OCI-LY1 (cell line): ENCODE measurements around the gene ZBTB17.

Source experiments
- H2AFZ ChIP-seq: fragments of 200-600 bp; sonication (generic), shearing (Covaris generic); 2 replicates; pipeline ENCODE4 v1.6.0; 2014; ENCODE audit warnings: antibody characterized with exemption, mild to moderate bottlenecking, low read length
- H3F3A ChIP-seq: fragments of 200-600 bp; sonication (generic), shearing (Covaris generic); 2 replicates; pipeline ENCODE4 v1.6.0; 2014; ENCODE audit warnings: mild to moderate bottlenecking, antibody characterized with exemption, low read length, moderate library complexity; ENCODE audit not compliant: insufficient read depth
- H3K27ac ChIP-seq: fragments of 200-600 bp; sonication (generic); 2 replicates; pipeline ENCODE4 v1.5.1; 2014; ENCODE audit warnings: low read length, mixed run types, mild to moderate bottlenecking, low read depth; ENCODE audit not compliant: poor library complexity, severe bottlenecking
- H3K27me3 ChIP-seq: fragments of 200-600 bp; sonication (generic); 2 replicates; pipeline ENCODE4 v1.6.0; 2014; ENCODE audit warnings: antibody characterized with exemption, mild to moderate bottlenecking, low read length, moderate library complexity; ENCODE audit not compliant: insufficient read depth
- H3K36me3 ChIP-seq: fragments of 200-600 bp; sonication (generic); 2 replicates; pipeline ENCODE4 v1.6.1; 2014; ENCODE audit warnings: mild to moderate bottlenecking, antibody characterized with exemption, low read length, moderate library complexity, mixed read lengths; ENCODE audit not compliant: insufficient read depth
- H3K4me1 ChIP-seq: fragments of 200-600 bp; sonication (generic); 2 replicates; pipeline ENCODE4 v1.5.1; 2014; ENCODE audit warnings: mild to moderate bottlenecking, low read length, moderate library complexity; ENCODE audit not compliant: insufficient read depth, severe bottlenecking
- H3K4me2 ChIP-seq: fragments of 200-600 bp; sonication (generic), shearing (Covaris generic); 2 replicates; pipeline ENCODE4 v1.6.1; 2014; ENCODE audit warnings: low read length
- H3K4me3 ChIP-seq: fragments of 200-600 bp; sonication (generic); 2 replicates; pipeline ENCODE4 v1.5.1; 2014; ENCODE audit warnings: low read length, low read depth, mild to moderate bottlenecking, mixed read lengths; ENCODE audit not compliant: poor library complexity, severe bottlenecking
- H3K79me2 ChIP-seq: fragments of 200-600 bp; shearing (Covaris generic); 2 replicates; pipeline ENCODE4 v1.6.1; 2016; ENCODE audit warnings: mixed run types, low read length, mixed read lengths; ENCODE audit not compliant: insufficient read depth
- H3K9ac ChIP-seq: fragments of 200-600 bp; sonication (generic), shearing (Covaris generic); 2 replicates; pipeline ENCODE4 v1.6.1; 2014; ENCODE audit warnings: mild to moderate bottlenecking, low read length, mixed read lengths
- H3K9me2 ChIP-seq: fragments of 200-600 bp; sonication (generic), shearing (Covaris generic); 2 replicates; pipeline ENCODE4 v1.6.1; 2014; ENCODE audit warnings: low read depth, mild to moderate bottlenecking, low read length, mixed read lengths
- H3K9me3 ChIP-seq: fragments of 200-600 bp; shearing (Covaris generic); 2 replicates; pipeline ENCODE4 v1.6.1; 2014; ENCODE audit warnings: low read length, mixed read lengths
- H4K20me1 ChIP-seq: fragments of 200-600 bp; sonication (generic), shearing (Covaris generic); 2 replicates; pipeline ENCODE4 v1.6.0; 2016; ENCODE audit warnings: mild to moderate bottlenecking, low read length; ENCODE audit not compliant: insufficient read depth
- EZH2 ChIP-seq: fragments of 200-600 bp; sonication (generic), shearing (Covaris generic); IDR thresholded peaks from 2 replicates; pipeline ENCODE4 v1.8.0; 2017; ENCODE audit warnings: borderline replicate concordance, mixed run types, mild to moderate bottlenecking, antibody characterized with exemption, low read length, moderate library complexity, mixed read lengths
- TF ChIP-seq, protein P1 (sequence below): fragments of 200-600 bp; sonication (generic), shearing (Covaris generic); IDR thresholded peaks from 2 replicates; pipeline ENCODE4 v1.5.1; 2017; ENCODE audit warnings: mild to moderate bottlenecking, antibody characterized with exemption, low read length, moderate library complexity, mixed read lengths

Gene ZBTB17

DNA sequence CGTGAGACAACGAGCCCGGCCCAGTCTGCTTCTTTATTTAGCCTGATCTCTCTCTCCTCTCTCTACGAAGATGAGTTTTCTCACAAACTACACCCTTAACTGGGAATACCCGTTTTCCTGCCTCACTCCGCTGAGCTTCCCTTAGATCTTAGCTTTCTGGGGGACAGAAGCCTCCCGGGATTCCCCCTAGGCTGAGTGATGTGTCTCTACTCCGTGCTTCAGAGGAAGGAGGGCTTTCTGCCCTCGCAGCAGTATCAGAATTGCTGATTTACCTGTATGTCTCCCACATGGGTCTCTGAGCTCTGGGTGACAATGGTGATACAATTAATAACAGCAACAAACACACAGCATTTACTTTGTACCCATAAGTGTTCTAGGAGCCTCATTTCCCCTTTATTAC lies 1.0 kb downstream of the ZBTB17 start:
- Histone ChIP-seq H3K79me2 (no peaks in the 10 kb centered on the region), H3K27me3 (no peaks in the 10 kb centered on the region), H3K9me2 (no peaks in the 10 kb centered on the region), H3K27ac (peak overlapping the region; percentile 61), H3K36me3 (peaks cover 23% of the 10 kb centered on the region), H2AFZ (no peak overlapping the region), H3K9me3 (no peaks in the 10 kb centered on the region; the same call in 1 of the 2 replicates), H3K4me2 (peak overlapping the region; percentile 73), H3K4me1 (peaks cover 23% of the 10 kb centered on the region), H3K9ac (peak overlapping the region; percentile 57), H3K4me3 (peak overlapping the region; percentile 76), H4K20me1 (no peaks in the 10 kb centered on the region), H3F3A (no peaks in the 10 kb centered on the region)
- TF ChIP-seq EZH2 = no peak
- TF ChIP-seq, protein P1, sequence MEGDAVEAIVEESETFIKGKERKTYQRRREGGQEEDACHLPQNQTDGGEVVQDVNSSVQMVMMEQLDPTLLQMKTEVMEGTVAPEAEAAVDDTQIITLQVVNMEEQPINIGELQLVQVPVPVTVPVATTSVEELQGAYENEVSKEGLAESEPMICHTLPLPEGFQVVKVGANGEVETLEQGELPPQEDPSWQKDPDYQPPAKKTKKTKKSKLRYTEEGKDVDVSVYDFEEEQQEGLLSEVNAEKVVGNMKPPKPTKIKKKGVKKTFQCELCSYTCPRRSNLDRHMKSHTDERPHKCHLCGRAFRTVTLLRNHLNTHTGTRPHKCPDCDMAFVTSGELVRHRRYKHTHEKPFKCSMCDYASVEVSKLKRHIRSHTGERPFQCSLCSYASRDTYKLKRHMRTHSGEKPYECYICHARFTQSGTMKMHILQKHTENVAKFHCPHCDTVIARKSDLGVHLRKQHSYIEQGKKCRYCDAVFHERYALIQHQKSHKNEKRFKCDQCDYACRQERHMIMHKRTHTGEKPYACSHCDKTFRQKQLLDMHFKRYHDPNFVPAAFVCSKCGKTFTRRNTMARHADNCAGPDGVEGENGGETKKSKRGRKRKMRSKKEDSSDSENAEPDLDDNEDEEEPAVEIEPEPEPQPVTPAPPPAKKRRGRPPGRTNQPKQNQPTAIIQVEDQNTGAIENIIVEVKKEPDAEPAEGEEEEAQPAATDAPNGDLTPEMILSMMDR = no peak

DNA sequence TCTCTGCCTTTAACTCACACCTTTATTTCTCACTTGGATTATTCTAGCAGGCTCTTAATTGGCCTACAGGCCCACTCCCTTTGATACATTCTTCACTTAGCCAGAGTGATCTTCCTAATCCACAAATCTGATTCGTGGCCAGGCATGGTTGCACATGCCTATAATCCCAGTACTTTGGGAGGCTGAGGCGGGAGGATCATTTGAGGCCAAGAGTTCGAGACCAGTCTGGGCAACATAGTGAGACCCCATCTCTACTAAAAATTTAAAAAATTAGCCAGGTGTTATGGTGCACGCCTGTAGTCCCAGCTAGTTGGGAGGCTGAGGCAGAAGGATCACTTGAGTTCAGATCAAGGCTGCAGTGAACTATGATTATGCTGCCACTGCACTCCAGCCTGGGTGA lies 2.1 kb downstream of the ZBTB17 start:
- Histone ChIP-seq H3K4me3 (no peak overlapping the region), H3K9ac (no peak overlapping the region), H3K27ac (no peak overlapping the region), H3K9me3 (no peaks in the 10 kb centered on the region), H3K4me2 (no peak overlapping the region; the same call in 1 of the 2 replicates), H2AFZ (no peak overlapping the region), H3F3A (no peaks in the 10 kb centered on the region), H4K20me1 (no peaks in the 10 kb centered on the region), H3K4me1 (peaks cover 23% of the 10 kb centered on the region), H3K36me3 (peaks cover 32% of the 10 kb centered on the region), H3K27me3 (no peaks in the 10 kb centered on the region), H3K9me2 (no peaks in the 10 kb centered on the region), H3K79me2 (no peaks in the 10 kb centered on the region)
- TF ChIP-seq, protein P1 = no peak
- TF ChIP-seq EZH2 = no peak

DNA sequence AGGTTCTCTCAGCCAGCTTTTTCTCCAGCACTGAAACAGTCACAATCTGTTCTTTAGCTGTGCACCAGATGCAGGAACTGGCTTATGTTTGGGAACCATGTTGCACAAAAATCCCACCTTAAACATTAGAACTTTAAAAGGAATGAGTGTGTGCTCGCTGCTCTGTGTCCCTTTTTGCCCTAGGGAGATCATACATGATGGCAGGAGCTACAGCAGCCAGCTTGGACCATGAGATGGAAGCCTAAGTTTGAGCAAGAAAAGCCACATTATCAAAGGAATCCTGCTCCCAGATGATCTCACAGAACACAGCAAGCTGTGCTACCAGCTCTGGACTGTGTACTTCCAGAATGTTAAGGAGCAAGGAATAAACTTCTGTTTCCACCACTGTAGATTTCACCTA lies 3.5 kb downstream of the ZBTB17 start:
- Histone ChIP-seq H4K20me1 (no peaks in the 10 kb centered on the region), H3F3A (no peaks in the 10 kb centered on the region), H3K79me2 (no peaks in the 10 kb centered on the region), H3K9ac (no peak overlapping the region), H2AFZ (no peak overlapping the region), H3K4me1 (peaks cover 23% of the 10 kb centered on the region), H3K4me3 (no peak overlapping the region), H3K27me3 (no peaks in the 10 kb centered on the region), H3K9me2 (no peaks in the 10 kb centered on the region), H3K36me3 (peaks cover 44% of the 10 kb centered on the region), H3K9me3 (no peaks in the 10 kb centered on the region), H3K4me2 (no peak overlapping the region), H3K27ac (no peak overlapping the region)
- no peak for TF ChIP-seq EZH2
- TF ChIP-seq, protein P1 = no peak
